Measurements from ENCODE around the gene GRIN2A.

Gene GRIN2A

DNA sequence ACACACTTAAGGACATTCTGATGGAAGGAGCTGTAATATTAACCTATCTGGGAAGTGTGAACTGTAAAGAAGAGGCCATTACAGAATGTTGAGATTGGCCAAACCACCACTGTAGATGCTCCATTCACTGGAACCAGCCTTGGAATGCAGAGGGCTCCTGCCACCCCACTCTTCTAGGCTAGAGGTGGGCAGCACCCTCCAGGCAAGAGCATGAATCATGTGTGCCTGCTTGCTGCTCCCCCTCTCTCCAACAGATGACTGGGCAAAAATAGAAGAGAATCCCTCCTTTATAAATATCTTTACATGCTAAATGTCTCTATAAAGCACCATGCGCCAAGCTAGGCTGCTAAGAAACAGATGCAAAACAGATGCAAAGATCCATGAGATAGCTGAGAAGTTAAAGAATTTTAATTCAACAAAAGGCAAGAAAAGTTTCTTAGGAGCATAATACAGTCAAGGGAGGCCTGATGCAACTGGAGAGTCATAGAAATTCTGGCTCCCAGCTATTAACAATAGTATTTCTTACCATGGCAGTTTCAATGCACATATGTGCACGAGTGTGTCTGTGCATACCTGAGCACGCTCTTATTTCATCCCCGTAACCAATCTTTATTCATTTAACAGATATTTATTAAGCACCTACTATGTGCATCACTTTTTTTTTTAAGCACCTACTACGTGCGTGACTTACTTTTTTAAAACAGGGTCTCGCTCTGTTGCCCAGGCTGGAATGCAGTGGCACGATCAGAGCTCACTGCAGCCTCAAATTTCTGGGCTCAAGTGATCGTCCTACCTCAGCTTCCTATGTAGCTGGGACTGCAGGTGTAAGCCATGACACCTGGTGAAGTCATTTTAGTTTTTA is 53.6 kb downstream of the GRIN2A start:
- no peak for DNase-seq

DNA sequence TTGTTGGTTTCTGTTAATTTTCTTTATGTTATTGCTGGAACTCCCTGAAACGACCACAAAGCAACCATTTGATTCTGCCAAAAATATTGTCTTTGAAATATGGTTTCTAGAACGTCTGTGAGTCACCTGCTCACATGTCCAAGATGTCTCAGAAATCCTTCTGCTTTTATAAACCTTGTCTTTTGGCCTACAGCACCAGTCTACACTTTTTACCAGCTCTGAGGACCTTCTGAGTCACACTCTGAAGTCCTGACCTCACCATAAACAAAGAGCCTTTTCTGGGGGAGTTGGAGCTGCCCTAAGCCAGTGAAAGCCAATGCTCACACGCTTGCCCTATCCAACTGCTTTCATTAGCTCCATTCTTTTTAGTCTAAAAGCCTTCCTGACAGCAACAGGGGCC is 55.5 kb downstream of the GRIN2A start:
- no peak for DNase-seq

DNA sequence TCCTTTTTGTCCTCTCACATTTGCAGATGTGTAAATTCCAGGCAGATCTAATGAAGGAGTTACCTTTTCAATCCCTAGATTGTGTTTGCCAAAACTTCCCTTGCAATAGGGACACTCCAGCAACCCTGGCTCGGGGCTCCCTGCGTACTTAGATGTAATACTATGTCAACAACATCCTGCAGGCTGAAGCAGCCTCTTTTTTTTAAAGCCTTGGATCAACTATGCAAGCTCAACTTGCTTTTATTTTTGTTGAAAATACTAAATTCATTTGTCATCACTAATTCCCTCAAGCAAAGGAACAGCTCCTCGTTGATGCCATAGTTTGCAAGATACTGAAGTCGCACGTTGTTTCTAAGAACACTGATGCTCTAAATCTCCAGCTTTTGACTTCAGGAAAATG is 59.1 kb downstream of the GRIN2A start:
- DNase-seq = no peak

DNA sequence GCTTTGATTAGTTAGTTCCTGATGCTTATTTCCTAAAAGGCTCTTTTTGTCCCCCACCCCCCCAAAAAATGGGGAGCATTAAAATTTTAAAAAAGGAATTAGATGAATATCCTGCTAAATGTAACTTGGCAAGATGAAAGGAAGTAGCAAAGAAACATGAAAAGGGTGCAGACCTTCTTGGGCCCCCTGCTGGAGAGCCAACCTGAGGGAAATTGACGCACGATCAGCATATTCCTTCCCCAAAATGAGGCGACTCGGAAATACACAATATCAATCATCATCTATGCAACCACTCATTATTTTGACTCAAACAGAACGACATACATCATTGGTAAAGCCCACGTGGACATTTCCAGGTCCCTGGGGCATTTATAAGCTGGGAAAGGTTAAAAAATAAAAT is 59.7 kb downstream of the GRIN2A start:
- DNase-seq = no peak

DNA sequence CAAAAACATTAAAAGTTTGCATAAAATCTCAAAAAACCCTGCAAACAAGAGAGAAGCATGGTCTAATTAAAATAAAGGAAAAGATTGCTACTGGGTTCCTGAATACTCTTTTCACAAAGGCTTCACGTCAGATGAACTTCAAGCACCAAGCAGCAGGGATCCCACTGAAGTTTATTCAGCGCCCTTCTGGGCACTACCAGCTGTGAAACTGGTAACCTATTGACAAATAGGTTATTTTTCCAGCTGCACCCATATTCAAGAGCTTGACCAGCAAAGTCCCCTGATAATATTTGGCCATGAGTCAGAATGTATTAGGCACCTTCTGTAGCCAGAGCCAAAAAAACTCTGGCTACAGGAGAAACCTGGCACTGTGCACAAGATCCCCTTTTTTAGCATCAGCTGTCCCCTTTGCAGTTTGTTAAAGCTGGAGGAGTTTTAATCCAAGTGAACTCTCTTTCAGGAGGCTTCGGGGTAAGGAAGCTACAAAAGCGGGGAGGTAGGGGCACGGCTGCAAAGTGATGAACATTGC is 60.3 kb downstream of the GRIN2A start:
- no peak for DNase-seq

DNA sequence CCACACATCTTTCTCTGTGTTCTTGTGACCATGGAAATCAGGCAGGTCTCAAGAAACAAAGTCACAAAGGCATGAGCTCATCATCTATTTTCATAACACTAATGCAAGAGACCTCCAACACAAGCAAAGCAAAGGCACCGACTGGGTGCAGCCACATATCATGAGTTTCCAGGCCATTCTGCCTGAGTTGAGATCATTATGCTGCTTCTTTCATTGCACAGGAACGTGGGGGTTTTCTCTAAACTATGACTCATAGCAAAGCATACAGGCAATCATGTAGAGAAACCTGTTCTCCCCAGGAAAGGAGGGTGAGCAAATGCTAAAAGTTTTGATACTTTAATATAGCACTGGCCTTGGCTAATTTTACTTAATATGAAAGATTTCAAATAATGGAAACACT is 60.7 kb downstream of the GRIN2A start:
- no peak for DNase-seq

DNA sequence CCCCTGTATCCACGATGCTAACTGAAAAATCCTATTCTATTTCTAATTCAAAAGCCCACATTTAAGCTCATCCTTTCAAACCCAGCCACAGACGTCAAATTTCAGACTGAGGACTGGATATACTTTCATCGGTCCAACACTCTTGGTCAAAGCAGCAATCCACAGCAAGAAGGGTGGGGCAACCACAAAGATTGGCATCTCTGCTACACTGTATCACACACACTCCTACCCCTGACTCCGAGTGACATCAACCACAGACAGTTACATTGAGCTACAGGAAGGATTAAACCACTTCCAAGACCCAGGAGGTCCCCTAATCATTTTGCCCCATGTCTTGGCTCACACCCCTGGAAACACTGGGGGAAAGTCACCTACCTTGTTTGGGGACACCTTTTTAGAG is 61.3 kb downstream of the GRIN2A start:
- DNase-seq = no peak

DNA sequence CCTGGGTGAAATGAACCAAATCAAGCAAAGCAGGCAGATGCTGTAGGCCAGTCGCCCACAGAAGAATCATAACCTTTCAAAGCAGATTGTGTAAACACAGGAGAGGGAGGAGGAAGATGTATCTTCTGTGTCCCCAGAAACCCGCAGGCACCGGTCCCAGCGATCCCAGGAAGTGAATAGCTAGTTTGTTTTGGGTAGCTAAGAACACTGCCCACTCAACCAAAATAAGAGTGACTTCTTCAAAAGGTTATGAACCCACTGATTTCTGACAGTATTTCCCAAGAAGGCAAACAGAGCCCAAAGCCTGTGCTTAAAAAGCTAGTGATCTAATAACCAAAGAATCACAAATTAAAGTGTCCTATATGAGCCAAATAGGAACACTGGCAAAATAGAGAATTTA is 67.8 kb downstream of the GRIN2A start:
- DNase-seq = no peak

DNA sequence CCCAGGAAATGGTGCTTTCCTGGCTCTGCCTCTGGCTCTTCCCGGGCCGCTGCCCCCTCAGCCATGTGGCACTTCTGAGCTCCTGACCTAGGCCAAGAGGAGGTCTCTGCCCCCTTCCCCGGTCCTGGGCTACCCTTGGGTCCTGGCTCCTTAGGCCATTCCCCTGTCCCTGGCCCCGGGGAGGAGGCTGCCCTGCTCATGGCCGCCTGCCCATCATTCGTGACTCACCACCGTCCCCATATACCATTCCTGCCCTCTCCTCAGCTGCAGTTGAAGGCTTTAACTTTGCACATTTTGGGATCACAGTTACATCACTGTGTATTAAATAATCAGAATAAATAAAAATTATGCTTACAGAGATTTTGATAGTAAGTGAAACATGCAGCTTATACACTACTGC is 69.0 kb downstream of the GRIN2A start:
- DNase-seq = no peak

DNA sequence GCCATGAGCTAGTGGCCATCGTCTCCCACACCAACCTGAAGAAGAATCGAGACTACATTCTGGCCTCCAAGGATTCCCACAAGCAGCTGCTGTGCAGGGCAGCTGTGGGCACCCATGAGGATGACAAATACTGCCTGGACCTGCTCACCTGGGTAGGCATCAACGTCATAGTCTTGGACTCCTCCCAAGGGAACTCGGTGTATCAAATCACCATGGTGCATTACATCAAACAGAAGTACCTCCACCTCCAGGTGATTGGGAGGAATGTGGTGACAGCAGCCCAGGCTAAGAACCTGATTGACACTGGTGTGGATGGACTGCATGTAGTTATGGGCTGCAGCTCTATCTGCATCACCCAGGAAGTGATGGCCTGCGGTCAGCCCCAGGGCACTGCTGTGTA is 70.2 kb downstream of the GRIN2A start:
- DNase-seq = no peak

DNA sequence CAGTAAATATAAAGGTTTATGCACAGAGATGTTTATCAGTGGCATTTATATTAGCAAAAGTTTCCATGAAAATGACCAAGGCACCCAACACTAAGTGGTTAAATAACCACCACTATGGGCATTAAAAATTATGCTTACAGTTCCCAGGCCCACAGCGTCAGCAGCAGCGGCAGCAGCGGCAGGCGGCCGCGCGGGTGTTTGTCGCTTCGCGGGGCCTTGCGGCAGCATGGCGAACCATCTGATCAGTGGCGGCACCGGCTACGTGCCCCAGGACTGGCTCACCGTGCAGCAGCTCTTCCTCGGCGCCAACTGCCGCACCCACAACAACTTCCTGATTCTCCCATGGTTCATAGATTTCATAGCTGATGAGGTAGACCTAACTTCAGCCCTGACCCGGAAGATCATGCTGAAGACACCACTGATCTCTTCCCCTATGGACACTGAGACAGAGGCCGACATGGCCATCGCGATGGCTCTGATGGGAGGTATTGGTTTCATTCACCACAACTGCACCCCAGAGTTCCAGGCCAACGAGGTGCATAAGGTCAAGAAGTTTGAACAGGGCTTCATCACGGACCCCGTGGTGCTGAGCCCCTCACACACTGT is 71.0 kb downstream of the GRIN2A start:
- no peak for DNase-seq

DNA sequence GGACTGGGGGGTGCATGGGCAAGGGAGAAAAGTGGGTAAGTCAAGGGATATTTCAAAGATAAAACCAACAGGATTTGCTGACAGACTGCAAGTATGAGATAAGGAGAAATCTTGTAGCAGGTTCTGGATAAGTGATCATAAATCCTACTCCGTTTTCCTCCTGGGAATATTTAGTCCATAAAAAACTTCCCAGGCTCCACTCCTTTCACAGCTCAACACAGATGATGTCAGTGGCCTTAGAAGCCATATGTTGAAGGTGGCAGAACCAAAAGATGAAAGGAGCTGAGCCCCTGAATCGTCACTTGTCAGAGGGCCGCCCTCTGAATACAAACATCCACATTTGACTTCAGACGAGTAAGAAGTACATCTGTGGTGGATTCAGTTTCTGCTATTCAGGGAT is 71.7 kb downstream of the GRIN2A start:
- no peak for DNase-seq

DNA sequence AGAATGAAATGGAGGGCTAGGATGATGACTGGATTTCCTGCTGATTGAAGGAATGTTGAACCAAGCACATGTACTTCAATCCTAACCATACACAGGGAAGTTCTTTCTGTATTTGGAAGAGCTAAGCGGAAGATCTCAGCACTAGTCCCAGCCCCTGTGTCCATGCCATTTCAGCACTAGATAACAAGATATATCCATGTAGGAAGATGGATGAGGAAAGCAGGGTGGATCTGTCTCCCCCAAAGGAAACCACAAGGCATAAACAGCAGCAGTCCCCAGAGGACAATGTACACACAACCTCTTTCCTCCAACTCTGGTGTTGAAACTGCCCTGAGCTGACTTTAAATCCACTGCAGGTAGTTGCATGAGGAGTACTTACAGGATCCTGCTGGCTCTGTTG is 75.1 kb downstream of the GRIN2A start:
- DNase-seq = no peak

DNA sequence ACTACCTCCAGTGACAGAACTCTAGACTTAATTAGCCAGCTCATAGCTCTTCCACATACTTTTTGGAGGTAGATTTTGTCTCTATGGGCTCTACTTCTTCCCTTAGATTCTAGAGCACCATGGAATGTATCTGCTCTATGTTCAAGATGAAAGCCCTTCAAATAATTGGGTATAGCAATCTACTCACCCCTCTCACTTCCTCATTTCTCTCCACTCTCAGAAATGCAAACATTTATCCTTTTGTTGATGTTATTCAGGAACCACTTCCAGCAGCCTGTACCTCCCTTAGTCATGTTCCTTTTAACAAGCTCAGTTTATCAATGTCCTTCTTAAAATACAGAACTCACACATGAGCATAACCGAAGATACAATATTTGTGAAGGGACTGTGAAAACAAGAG is 78.5 kb downstream of the GRIN2A start:
- DNase-seq = no peak

DNA sequence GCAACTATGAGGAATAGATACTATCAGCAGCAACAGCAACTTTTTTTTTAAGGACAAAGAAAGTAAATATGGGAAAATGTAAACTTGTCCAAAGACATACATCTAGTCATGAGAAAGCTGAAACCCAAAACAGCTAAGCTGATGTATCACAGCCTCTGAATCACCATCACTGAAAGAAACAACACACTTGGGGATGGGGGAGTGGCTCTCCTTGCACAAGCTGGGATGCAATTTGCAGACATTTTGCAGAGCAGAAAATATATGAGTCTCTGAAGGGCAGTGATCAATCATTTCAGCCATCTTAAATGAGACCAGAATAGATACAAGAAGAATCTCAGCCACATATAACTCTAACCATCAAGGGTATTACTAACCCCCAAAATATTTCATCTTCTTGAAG is 79.1 kb downstream of the GRIN2A start:
- no peak for DNase-seq

DNA sequence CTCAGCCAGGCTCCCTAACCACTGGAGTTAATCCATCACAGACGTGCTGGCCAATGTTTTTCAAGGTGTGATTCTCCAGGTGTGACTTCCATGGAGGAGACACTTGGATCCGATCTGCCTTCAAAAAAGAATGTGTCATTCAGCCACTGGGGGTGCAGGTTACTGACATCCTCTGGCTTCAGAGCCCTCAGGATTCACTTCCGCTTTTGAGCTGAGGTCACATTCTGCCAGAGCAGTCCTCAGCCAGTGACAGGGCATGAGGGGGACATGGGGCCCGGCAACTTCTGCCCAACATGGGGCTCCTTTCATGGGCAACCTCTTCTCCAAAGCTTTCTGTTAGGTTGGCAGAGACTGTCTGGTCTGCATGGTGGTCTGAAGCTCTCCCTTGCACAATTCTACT is 81.4 kb downstream of the GRIN2A start:
- no peak for DNase-seq

DNA sequence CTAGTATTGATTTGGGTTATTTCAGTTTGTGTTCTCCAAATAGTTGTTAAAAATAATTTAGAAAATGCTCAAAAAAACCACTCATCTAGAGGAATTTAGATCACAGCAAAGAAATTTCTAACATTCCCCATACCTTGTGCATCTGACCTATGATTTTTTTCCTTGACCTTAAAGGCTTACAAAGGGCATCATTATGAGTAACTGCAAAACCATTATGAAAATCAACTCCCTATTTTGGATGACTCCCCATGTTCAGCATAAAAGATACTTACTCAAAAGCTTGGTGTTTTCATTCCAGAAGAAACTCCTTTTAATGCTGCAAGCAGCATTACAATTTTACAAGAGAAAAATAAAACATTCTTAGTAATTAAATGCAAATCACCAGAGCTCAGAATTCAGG is 83.2 kb downstream of the GRIN2A start:
- DNase-seq = no peak

DNA sequence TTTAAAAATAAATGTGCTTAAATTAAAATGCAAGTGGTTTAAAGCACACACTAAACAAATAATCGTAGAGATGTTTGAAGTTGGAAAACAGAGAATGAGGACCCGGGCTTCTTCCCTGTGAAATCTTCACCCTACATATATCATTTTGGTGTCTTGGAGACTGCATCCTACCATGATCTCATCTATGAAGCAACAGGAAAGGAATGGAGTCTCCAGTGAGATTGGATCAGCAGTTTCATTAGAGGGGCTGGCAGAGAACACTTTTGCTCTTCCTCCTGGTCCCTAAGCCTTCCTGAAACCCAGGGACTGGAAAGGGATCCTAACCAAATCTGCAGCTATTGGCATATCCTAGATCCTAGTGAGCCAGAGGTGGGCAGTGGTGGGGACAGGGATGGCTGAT is 85.0 kb downstream of the GRIN2A start:
- no peak for DNase-seq

DNA sequence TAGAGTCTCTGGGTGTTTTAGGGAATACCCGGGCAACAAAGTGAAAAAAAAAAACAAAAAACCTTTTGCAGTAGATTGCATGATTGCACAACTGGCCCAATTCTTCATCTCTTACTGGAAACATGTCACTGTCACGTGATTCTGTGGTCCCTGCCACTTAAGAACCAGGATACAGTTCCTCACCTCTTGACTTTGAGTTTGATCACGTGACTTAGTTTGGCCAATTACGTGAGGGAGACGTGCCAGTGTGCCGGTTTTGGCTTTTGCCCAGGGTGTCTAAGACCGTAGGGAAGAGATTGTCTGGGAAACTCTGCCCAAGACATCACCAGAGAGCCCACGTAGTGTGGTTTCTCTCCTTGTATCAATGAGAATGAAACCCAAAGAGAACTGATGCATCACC is 88.7 kb downstream of the GRIN2A start:
- DNase-seq = no peak

DNA sequence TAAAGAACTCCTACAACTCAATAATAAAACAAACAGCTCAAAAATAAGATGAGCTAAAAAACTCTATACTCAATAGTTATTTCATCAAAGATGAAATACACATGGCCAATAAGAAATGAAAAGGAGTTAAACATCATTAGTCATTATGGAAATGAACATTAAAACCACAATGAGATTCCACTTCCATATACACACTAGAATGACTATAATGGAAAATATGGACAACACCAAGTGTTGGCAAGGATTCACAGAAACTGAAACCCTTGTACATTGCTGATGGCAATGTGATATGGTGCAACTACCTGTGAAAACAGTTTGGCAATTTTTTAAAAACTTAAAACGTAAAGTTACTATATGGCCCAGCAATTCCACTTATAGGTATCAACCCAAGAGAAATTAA is 91.4 kb downstream of the GRIN2A start:
- no peak for DNase-seq

DNA sequence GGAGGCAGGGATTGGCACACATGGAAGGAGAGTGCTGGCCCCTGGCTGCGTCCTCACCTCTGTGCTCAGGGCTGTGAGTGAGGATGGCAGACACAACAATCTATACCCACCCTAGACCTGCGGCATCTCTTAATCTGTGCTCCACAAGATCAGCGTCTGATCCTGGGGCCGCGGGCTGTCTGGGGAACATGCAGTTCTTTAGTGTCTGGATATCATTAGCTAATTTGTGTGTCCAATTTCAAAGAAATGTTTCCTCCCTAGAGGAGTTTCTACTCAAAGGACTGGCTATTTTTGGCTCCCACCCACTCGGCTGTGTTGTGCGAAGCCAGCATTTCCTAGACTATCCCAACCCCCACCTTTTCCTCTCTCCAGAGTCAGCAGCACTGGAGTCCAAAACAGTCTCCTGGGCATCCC is 93.8 kb downstream of the GRIN2A start:
- DNase-seq = no peak

DNA sequence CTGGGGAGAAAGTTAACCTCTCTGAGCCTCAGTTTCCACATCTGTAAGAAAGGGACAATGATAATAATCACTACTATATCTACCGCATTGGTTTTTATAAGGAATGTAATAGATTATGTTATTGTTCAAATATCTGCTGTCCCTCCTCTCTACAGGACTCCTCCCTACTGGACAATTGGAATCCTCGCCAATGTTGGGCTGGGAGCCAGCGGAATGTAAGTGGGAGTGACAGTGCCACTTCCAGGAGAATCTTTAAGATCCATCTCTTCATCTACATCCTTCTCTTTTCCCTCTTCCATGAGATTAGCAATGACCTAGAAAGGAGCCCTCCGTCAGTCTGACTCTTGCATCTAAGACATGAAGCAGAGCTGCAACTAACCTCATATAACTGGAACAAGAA is 95.1 kb downstream of the GRIN2A start:
- DNase-seq = no peak

DNA sequence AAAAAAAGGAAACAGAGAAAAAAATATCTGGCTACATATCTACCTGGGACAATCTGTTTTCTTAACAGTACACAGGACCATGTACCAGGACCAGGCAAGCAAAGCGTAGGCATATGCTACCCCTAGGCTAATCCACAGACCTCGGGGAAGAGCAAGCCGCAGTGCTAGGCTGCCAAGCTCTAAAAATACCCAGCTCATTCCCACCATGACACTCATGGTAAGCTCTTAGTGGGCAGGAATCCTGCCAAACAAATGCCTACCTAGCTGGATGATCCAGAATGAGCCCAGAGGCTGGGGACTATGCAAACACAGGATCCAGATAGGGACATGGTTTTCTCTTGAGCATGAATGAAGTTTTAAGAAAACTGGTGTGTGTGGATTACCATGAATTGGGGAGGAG is 95.6 kb downstream of the GRIN2A start:
- no peak for DNase-seq

DNA sequence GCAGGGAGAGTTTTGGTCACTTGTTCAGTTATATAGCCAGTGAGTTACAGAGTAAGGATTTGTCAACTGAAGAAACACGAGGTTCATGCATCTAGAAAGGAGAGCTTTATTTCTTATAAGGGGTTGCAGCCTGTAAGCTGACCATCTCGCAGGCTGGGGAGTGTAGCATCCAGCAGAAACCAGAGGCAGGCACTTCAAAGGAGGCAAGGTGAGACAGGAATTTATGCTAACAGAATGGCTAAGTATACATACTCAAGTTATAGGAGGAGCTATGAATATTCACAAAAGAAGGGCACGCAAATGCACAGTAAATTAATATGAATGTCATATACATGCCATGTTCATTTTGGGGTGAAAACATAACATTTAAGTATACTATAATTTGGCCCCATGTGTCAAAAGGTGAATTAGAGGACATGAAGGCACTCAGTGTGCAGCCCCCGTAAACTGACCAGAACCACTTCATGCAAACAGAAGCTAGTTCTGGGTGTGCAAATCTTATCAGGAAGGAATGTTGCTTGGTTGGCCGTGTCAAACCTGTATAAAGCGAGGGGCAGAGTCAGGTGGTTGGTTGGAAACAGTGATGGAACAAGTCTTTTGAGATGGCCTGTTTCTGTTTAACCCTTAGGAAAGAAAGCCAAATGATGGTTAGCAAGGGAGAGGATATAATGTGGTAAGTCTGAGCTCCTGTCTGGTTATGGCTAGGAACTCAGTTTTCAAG is 97.0 kb downstream of the GRIN2A start:
- no peak for DNase-seq
